IMR-90 (cell line): Measurements from ENCODE around the gene KRTAP9-4. TPM values are rescaled to one million over a fixed set of nuclear protein-coding genes. Genes with fewer than 3 reads are reported as not detected.

Experiments used
- ATAC-seq: fragments of 200-7000 bp; cut with Tn5 transposase; 2 replicates; pipeline ENCODE4 v1.9.1; 2020; ENCODE audit warnings: low read depth, mild to moderate bottlenecking, moderate library complexity
- BruUV-seq: library from RNA; stranded (reverse); fragments of 400-500 nt; replicated peaks from 2 replicates; lab custom pipeline; 2021; lab: Mats Ljungman, UMichigan
- CTCF ChIA-PET: fragments of 300-600 bp; formaldehyde crosslinking; extraction: SDS; loops from one replicate; lab custom pipeline; 2021; ENCODE audit warnings: antibody characterized with exemption; lab: Yijun Ruan, JAX
- POLR2A ChIA-PET: fragments of 300-600 bp; sonication (Branson Sonifier 250); formaldehyde crosslinking; loops from one replicate; lab custom pipeline; 2022; ENCODE audit warnings: antibody characterized with exemption; ENCODE audit not compliant: unreplicated experiment; lab: Charles Lee
- DNase-seq: peaks from one replicate; pipeline ENCODE4 v3.0.0; 2013
- H2AFZ ChIP-seq: replicated peaks from 2 replicates; pipeline ENCODE3; 2013; ENCODE audit warnings: low read length, mild to moderate bottlenecking; ENCODE audit not compliant: poor library complexity
- H2AK5ac ChIP-seq: 2 replicates; pipeline ENCODE4 v1.6.1; 2013; ENCODE audit warnings: low read depth, low read length, inconsistent platforms
- H2AK9ac ChIP-seq: replicated peaks from 2 replicates; pipeline ENCODE3; 2013; ENCODE audit warnings: mild to moderate bottlenecking, low read depth, low read length, moderate library complexity; ENCODE audit not compliant: poor library complexity
- H2BK120ac ChIP-seq: 2 replicates; pipeline ENCODE4 v1.6.1; 2013; ENCODE audit warnings: low read depth, low read length, inconsistent platforms
- H2BK15ac ChIP-seq: 3 replicates; pipeline ENCODE4 v1.6.1; 2013; ENCODE audit warnings: low read depth, low read length, inconsistent platforms
- H2BK20ac ChIP-seq: 2 replicates; pipeline ENCODE4 v1.6.1; 2013; ENCODE audit warnings: low read depth, mild to moderate bottlenecking, inconsistent platforms, low read length, moderate library complexity
- H2BK5ac ChIP-seq: 2 replicates; pipeline ENCODE4 v1.6.1; 2013; ENCODE audit warnings: mild to moderate bottlenecking, low read depth, low read length, inconsistent platforms; ENCODE audit not compliant: poor library complexity, severe bottlenecking
- H3K14ac ChIP-seq: replicated peaks from 2 replicates; pipeline ENCODE4 v1.6.1; 2013; ENCODE audit warnings: low read depth, low read length, inconsistent platforms
- H3K18ac ChIP-seq: 2 replicates; pipeline ENCODE4 v1.6.1; 2013; ENCODE audit warnings: low read depth, low read length, control low read depth
- H3K23ac ChIP-seq: 2 replicates; pipeline ENCODE4 v1.6.1; 2013; ENCODE audit warnings: low read depth, low read length, inconsistent platforms
- H3K27ac ChIP-seq: 2 replicates; pipeline ENCODE4 v1.5.1; 2013; ENCODE audit warnings: mild to moderate bottlenecking, control low read depth, low read length; ENCODE audit not compliant: insufficient read depth
- H3K27me3 ChIP-seq: 2 replicates; pipeline ENCODE4 v1.6.1; 2013; ENCODE audit warnings: low read length; ENCODE audit not compliant: control insufficient read depth, insufficient read depth
- H3K36me3 ChIP-seq: 2 replicates; pipeline ENCODE4 v1.6.1; 2013; ENCODE audit warnings: low read length, mixed read lengths; ENCODE audit not compliant: control insufficient read depth, insufficient read depth
- H3K4ac ChIP-seq: 2 replicates; pipeline ENCODE4 v1.6.1; 2013; ENCODE audit warnings: low read depth, low read length, inconsistent platforms
- H3K4me1 ChIP-seq: 2 replicates; pipeline ENCODE4 v1.6.1; 2013; ENCODE audit warnings: low read length, mixed read lengths; ENCODE audit not compliant: control insufficient read depth, insufficient read depth
- H3K4me2 ChIP-seq: 2 replicates; pipeline ENCODE4 v1.6.1; 2013; ENCODE audit warnings: low read depth, mild to moderate bottlenecking, control low read depth, low read length, moderate library complexity
- H3K4me3 ChIP-seq: 2 replicates; pipeline ENCODE4 v1.5.1; 2013; ENCODE audit warnings: low read depth, mild to moderate bottlenecking, control low read depth, low read length, moderate library complexity; ENCODE audit not compliant: insufficient read depth
- H3K56ac ChIP-seq: 2 replicates; pipeline ENCODE4 v1.6.1; 2013; ENCODE audit warnings: low read length, inconsistent platforms; ENCODE audit not compliant: insufficient read depth; ENCODE audit errors: extremely low read depth
- H3K79me1 ChIP-seq, 2 experiments: 2 replicates each; pipeline ENCODE4 v1.6.1; 2013; ENCODE audit warnings: low read length in 2 of 2, inconsistent platforms in 1 of 2, low read depth in 1 of 2
- H3K9ac ChIP-seq: 2 replicates; pipeline ENCODE4 v1.6.1; 2013; ENCODE audit warnings: low read depth, low read length, control low read depth
- H3K9me1 ChIP-seq: 2 replicates; pipeline ENCODE4 v1.6.1; 2013; ENCODE audit warnings: low read length, inconsistent platforms; ENCODE audit not compliant: insufficient read depth
- H3K9me3 ChIP-seq: 2 replicates; pipeline ENCODE4 v1.6.1; 2013; ENCODE audit warnings: low read length; ENCODE audit not compliant: control insufficient read depth, insufficient read depth
- H4K20me1 ChIP-seq: 2 replicates; pipeline ENCODE4 v1.6.1; 2013; ENCODE audit warnings: low read length, inconsistent platforms; ENCODE audit not compliant: insufficient read depth
- H4K5ac ChIP-seq: 2 replicates; pipeline ENCODE4 v1.6.1; 2013; ENCODE audit warnings: mild to moderate bottlenecking, low read depth, low read length, control low read depth
- H4K8ac ChIP-seq, 2 experiments: 2 replicates each; pipeline ENCODE4 v1.6.1; 2013; ENCODE audit warnings: low read depth in 2 of 2, low read length in 2 of 2, control low read depth in 1 of 2, inconsistent platforms in 1 of 2
- H4K91ac ChIP-seq: 2 replicates; pipeline ENCODE4 v1.6.1; 2013; ENCODE audit warnings: low read depth, low read length, inconsistent platforms; ENCODE audit not compliant: insufficient read depth
- RCOR1 ChIP-seq: IDR thresholded peaks from 2 replicates; pipeline ENCODE4 v1.6.1; 2012; ENCODE audit warnings: mild to moderate bottlenecking, low read length, improper control_type of control experiment; ENCODE audit not compliant: insufficient replicate concordance
- WGBS, 2 experiments: methylation state at CpG; one replicate each; pipeline versions ENCODE4 v1.1.5 to v1.1.7; 2013; ENCODE audit warnings: missing lambda C conversion rate in 2 of 2; ENCODE audit not compliant: insufficient read length in 1 of 2; ENCODE audit errors: extremely low coverage in 2 of 2; 5-methylcytosine and 5-hydroxymethylcytosine counted together
- dilution Hi-C: fragments of 300-500 bp; cut with HindIII; formaldehyde crosslinking; loops from one replicate; pipeline ENCODE4 v1.14.3; 2018; ENCODE audit warnings: low sequenced_read_pairs; ENCODE audit not compliant: unreplicated experiment
- in situ Hi-C: fragments of 300-500 bp; cut with MboI; formaldehyde crosslinking; loops from 3 replicates; pipeline ENCODE4 v1.14.3; 2019; ENCODE audit warnings: low sequenced_read_pairs, inconsistent platforms, mixed read lengths
- intact Hi-C: fragments of 100-400 bp; cut with micrococcal nuclease; formaldehyde crosslinking; loops from 2 replicates; pipeline ENCODE4 v1.10.0; 2022
- polyA plus RNA-seq, 3 experiments: library from polyadenylated mRNA; depleted of rRNA; stranded (reverse); fragments of >200 nt; gene quantifications; 2 replicates each; pipeline ENCODE4 v1.2.3, GENCODE V29; 2012; ENCODE audit warnings: low replicate concordance in 1 of 3
- total RNA-seq: library from RNA; depleted of rRNA; stranded (reverse); fragments of >200 nt; gene quantifications from 2 replicates; pipeline ENCODE4 v1.2.3, GENCODE V29; 2012

KRTAP9-4 gene
- total and polyA plus RNA-seq, 2 of the 4 experiments (the other 2 are of a cell fraction): not detected

DNA sequence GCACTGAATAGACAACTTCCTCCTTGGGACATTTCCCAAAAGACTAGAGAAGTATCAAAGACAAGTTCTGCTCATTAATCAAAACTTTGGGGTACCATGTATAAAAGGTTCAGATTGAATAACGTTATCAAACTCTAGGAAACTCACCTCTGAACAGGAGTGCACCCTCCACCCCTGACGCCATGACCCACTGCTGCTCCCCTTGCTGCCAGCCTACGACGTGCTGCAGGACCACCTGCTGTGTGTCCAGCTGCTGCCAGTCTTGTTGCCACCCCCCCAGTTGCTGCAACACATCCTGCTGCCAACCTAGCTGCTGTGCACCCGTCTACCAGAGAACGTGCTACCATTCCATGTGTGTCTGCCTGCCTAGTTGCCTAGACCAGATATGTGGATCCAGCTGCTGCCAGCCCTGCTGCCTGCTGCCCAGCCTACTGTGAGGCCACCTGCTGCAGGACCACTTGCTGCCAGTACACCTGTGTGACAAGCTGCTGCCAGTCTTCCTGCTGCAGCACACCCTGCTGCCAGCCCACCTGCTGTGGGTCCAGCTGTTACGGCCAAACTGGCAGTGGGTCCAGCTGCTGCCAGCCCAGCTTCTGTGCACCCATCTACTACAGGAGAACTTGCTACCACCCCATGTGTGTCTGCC, 36.8 kb upstream of the KRTAP9-4 start:
- Histone ChIP-seq H3K36me3 (no peaks in the 10 kb centered on the region), H2AFZ (peak overlapping the region; percentile 67), H3K79me1 (no peaks in the 10 kb centered on the region), H3K27ac (no peak overlapping the region), H3K4me2 (no peak overlapping the region), H3K9me3 (no peaks in the 10 kb centered on the region), H4K20me1 (no peaks in the 10 kb centered on the region), H3K9me1 (peaks cover 7% of the 10 kb centered on the region; the same call in 1 of the 2 replicates), H2AK5ac (peak overlapping the region; percentile 78), H2BK120ac (no peak overlapping the region), H4K5ac (no peak overlapping the region), H3K18ac (no peak overlapping the region), H4K8ac (no peak overlapping the region), H3K14ac (0 out of 2 replicates have a peak overlapping the region, but pooled peaks have one; percentile 31), H4K91ac (no peak overlapping the region), H2BK15ac (no peak overlapping the region), H3K4me1 (no peaks in the 10 kb centered on the region), H3K4me3 (no peak overlapping the region), H2AK9ac (peak overlapping the region; percentile 81), H3K23ac (no peak overlapping the region), H2BK5ac (no peak overlapping the region), H3K27me3 (peaks cover 4% of the 10 kb centered on the region; the same call in 1 of the 2 replicates), H2BK20ac (peak overlapping the region; percentile 39; the same call in 1 of the 2 replicates), H3K56ac (no peak overlapping the region), H3K4ac (peak overlapping the region; percentile 61; the same call in 1 of the 2 replicates), H3K9ac (no peak overlapping the region)
- TF ChIP-seq RCOR1: no peak
- ATAC-seq (no peak), DNase-seq (no peak)
- BruUV-seq: no TSS peak
- in situ Hi-C loops (no loop called here), intact Hi-C loops (no loop called here), dilution Hi-C loops (no loop called here)
- ChIA-PET POLR2A (no interaction called here), CTCF (interaction anchor here (1.2 kb wide), 1 partner anchor 336 kb away, joined by 3 read pairs; no protein-coding TSS in a partner anchor)
- WGBS, 2 experiments: 59% methylated on average over 4 of the region's 7 CpGs; no CpG with 5 or more reads in 1 of the 2 experiments
